SH-SY5Y (cell line): ENCODE results near the gene SLC35A1.

Source experiments
- GATA2 ChIP-seq: IDR thresholded peaks from 2 replicates; pipeline ENCODE4 v1.6.1; 2011; ENCODE audit warnings: mild to moderate bottlenecking, low read depth, low read length
- GATA3 ChIP-seq: IDR thresholded peaks from 2 replicates; pipeline ENCODE4 v1.6.1; 2011; ENCODE audit warnings: low read depth, mild to moderate bottlenecking, low read length, moderate library complexity

DNA sequence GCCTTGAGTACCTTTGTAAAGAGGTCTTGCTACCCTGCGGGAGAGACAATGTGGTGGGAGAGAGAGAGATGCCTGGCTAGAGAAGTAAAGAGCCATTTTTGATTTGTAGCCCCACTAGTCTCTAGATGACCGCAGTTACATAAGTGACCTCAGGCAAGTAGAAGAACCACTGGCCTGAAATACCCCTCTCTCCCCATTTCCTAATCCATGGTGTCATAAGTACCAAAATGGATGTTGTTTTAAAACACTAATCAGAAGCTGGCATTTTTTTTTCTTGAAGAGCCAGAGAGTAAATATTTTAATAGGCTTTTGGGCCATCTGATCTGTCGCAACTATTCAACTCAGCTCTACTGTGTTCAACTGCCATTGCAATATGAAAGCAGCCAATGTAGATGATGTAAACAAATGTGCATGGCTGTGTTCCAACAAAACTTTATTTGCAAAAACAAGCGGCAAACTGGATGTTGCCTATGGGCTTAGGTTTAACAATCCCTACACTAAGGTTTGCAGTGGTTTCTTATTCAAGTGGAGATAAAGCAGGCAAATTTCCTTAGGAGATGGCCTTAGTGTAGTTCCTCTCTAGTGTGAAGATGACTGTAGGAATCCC, 80.5 kb downstream of the SLC35A1 start:
- TF ChIP-seq GATA2: no peak
- TF ChIP-seq GATA3: no peak
